Cerebellar nuclear complex (tissue), 1 donor: ENCODE results near the gene FBXO44.
"Not testable (repeated sequence)": the region's sequence is repeated elsewhere in the genome, so short reads cannot be mapped to it uniquely, and the experiment has no call there.

ENCODE experiments used
- DNase-seq, 2 experiments: peaks; one replicate each; lab custom pipeline; 2025; lab: John Stamatoyannopoulos, UW

The FBXO44 gene

GRCh38 chr1:11654137-11654938 lies at the start of gene FBXO44, which contains the start of gene FBXO2:
Gene FBXO44, plus strand, starts transcription at chr1:11654877. Its CDS starts 959 bp downstream, at chr1:11655836.
Gene FBXO2, minus strand, starts transcription at chr1:11654429. Its CDS starts 89 bp downstream, at chr1:11654340.
- no peak for DNase-seq

GRCh38 chr1:11606775-11607174 lies 47.9 kb upstream of the FBXO44 start:
- no peak for DNase-seq

- DNase-seq, result not testable (repeated sequence)
These were observed 46.0 kb upstream of the FBXO44 start for GRCh38 chr1:11608596-11609130.

- DNase-seq, result not testable (repeated sequence)
These were observed 45.3 kb upstream of the FBXO44 start for GRCh38 chr1:11609378-11609777.

- no peak for DNase-seq
These were observed 44.0 kb upstream of the FBXO44 start for GRCh38 chr1:11610629-11611180.

GRCh38 chr1:11611638-11612327 lies 42.9 kb upstream of the FBXO44 start:
- no peak for DNase-seq

- DNase-seq, result no peak
These were observed 41.3 kb upstream of the FBXO44 start for GRCh38 chr1:11613347-11613746.

- DNase-seq, result no peak
These were observed 39.6 kb upstream of the FBXO44 start for GRCh38 chr1:11615090-11615489.

- no peak for DNase-seq
These were observed 37.9 kb upstream of the FBXO44 start for GRCh38 chr1:11616766-11617165.

- DNase-seq, result no peak
These were observed 37.4 kb upstream of the FBXO44 start for GRCh38 chr1:11617314-11617713.

GRCh38 chr1:11617741-11618140 lies 36.9 kb upstream of the FBXO44 start:
- no peak for DNase-seq

GRCh38 chr1:11620405-11620804 lies 34.3 kb upstream of the FBXO44 start:
- no peak for DNase-seq

GRCh38 chr1:11620924-11621323 lies 33.8 kb upstream of the FBXO44 start:
- no peak for DNase-seq

- no peak for DNase-seq
These were observed 32.3 kb upstream of the FBXO44 start for GRCh38 chr1:11622398-11622797.

GRCh38 chr1:11623702-11624101 lies 31.0 kb upstream of the FBXO44 start:
- no peak for DNase-seq

GRCh38 chr1:11626551-11626950 lies 28.1 kb upstream of the FBXO44 start:
- DNase-seq, result no peak

- DNase-seq, result no peak
These were observed 25.9 kb upstream of the FBXO44 start for GRCh38 chr1:11628767-11629166.

- DNase-seq, result no peak
These were observed 25.3 kb upstream of the FBXO44 start for GRCh38 chr1:11629184-11630016.

GRCh38 chr1:11634365-11635192 lies 20.1 kb upstream of the FBXO44 start:
- no peak for DNase-seq

- DNase-seq, result no peak
These were observed 16.6 kb upstream of the FBXO44 start for GRCh38 chr1:11638121-11638520.

GRCh38 chr1:11639372-11639771 lies 15.3 kb upstream of the FBXO44 start:
- no peak for DNase-seq
